IPS-18a (cell line): ENCODE results near the gene YPEL2.
"Not testable (repeated sequence)": the region's sequence is repeated elsewhere in the genome, so short reads cannot be mapped to it uniquely, and the experiment has no call there.

Source experiments
- H3K27ac ChIP-seq: one replicate; pipeline ENCODE4 v1.5.1; 2013; ENCODE audit warnings: low read length
- H3K27me3 ChIP-seq: one replicate; pipeline ENCODE4 v1.6.1; 2013; ENCODE audit warnings: mild to moderate bottlenecking, low read length; ENCODE audit not compliant: control insufficient read depth, insufficient read depth
- H3K36me3 ChIP-seq: one replicate; pipeline ENCODE4 v1.6.1; 2013; ENCODE audit warnings: low read depth, low read length; ENCODE audit not compliant: control insufficient read depth
- H3K4me1 ChIP-seq: one replicate; pipeline ENCODE4 v1.6.1; 2013; ENCODE audit warnings: low read depth, low read length; ENCODE audit not compliant: control insufficient read depth
- H3K4me3 ChIP-seq: one replicate; pipeline ENCODE4 v1.5.1; 2013; ENCODE audit warnings: low read length
- H3K9ac ChIP-seq: one replicate; pipeline ENCODE4 v1.6.1; 2013; ENCODE audit warnings: mild to moderate bottlenecking, low read length, moderate library complexity
- H3K9me3 ChIP-seq: one replicate; pipeline ENCODE4 v1.6.1; 2013; ENCODE audit warnings: low read depth, low read length; ENCODE audit not compliant: control insufficient read depth

YPEL2 gene

DNA sequence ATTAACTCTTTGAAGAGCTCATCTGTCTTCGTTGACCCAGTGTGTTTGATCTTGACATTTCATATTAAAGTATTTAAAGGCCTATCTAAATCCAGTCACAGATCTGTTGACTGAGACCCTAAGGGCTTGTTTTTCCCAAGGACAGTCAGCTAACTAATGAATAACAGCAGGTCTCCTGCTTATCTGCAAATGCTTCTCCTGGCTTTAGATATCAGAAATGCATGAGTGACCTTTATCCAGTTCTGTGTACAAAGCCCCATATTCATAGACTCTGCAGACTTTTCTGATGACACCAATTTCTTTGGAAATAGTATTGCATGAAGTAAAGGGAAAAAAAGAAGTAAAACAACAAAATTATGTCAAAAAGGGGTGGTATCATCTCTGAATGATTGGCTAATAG is 70.3 kb downstream of the YPEL2 start:
- Histone ChIP-seq H3K27me3 (no peaks in the 10 kb centered on the region), H3K4me3 (no peak overlapping the region), H3K9ac (no peak overlapping the region), H3K36me3 (no peaks in the 10 kb centered on the region), H3K9me3 (no peaks in the 10 kb centered on the region), H3K27ac (no peak overlapping the region), H3K4me1 (peaks cover 3% of the 10 kb centered on the region)

DNA sequence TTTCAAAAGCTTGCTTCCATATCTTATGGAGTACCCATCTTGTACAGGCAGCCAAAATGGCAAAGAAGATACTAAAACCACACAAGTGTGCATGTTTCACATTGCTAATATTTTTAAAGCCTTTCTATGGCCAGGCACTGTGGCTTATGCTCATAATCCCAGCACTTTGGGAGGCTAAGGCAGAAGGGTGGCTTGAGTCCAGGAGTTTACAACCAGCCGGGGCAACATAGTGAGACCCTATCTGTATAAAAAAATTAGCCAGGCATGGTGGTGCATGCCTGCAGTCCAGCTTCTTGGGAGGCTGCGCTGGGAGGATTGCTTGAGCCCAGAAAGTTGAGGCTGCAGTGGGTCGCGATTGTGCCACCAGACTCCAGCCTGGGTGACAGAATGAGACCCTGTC is 71.3 kb downstream of the YPEL2 start:
- no peak overlapping the region for H3K9ac ChIP-seq
- H3K4me1 ChIP-seq: peaks cover 7% of the 10 kb centered on the region
- no peak overlapping the region for H3K4me3 ChIP-seq
- no peaks in the 10 kb centered on the region for H3K9me3 ChIP-seq
- no peaks in the 10 kb centered on the region for H3K36me3 ChIP-seq
- no peak overlapping the region for H3K27ac ChIP-seq
- no peaks in the 10 kb centered on the region for H3K27me3 ChIP-seq

DNA sequence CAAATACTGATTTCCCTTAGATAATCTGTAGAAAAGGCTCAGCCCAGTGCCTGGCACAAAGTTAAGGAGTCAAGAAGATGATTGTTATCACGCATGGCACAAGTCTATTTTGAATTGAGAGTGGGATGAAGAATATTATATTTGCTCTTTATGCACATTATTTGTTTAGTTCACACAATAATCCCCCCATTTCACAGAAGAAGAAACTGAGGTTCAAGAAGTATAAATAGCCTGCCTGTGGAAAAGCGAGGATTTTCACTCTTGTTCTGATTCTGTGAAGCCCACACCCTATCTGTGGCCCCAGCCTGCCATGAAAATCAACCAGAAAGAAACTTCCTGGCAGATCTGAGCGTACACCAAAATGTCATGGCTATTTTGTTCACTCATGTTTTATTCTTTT is 73.0 kb downstream of the YPEL2 start:
- H3K4me3 ChIP-seq: no peak overlapping the region
- no peaks in the 10 kb centered on the region for H3K9me3 ChIP-seq
- H3K27me3 ChIP-seq: no peaks in the 10 kb centered on the region
- H3K4me1 ChIP-seq: peaks cover 7% of the 10 kb centered on the region
- H3K36me3 ChIP-seq: no peaks in the 10 kb centered on the region
- H3K27ac ChIP-seq: no peak overlapping the region
- H3K9ac ChIP-seq: no peak overlapping the region

DNA sequence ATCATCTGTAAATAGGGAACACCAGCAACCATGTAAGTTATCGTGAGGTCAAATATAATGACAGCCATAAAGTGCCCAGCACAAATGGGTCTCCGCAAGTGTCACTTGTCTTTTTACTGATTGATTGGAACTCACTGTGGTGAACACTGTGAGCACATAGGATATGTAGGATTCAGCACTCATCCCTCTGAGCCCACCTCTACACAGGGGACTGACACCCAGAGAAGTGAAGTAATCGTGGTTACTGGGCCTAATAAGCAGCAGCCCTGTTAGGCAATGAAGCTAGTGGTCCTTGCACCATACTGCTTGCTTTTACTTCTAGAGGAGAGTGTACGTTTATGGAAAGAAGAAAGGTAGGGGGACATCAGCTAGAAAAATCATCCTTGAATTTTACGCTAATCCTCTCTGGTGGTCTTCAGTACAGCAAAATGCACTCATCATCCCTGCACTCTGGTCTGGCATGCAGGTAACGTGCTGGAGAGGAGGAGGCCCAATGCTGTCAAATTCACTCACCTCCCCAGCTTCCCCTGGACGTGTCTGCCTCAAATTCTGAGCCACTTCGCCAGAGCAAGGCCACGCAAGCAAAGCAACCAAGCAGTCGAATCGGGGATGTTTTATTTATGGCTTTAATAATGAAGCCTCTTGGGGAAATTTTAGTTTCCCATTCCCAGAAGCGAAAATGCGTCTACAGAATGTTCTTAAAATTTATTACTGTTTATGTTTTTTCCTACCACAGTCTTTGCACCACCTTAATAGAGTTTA is 74.7 kb downstream of the YPEL2 start:
- H3K4me1 ChIP-seq: peaks cover 7% of the 10 kb centered on the region
- no peaks in the 10 kb centered on the region for H3K9me3 ChIP-seq
- H3K4me3 ChIP-seq: no peak overlapping the region
- no peak overlapping the region for H3K9ac ChIP-seq
- no peaks in the 10 kb centered on the region for H3K36me3 ChIP-seq
- H3K27ac ChIP-seq: no peak overlapping the region
- H3K27me3 ChIP-seq: no peaks in the 10 kb centered on the region

DNA sequence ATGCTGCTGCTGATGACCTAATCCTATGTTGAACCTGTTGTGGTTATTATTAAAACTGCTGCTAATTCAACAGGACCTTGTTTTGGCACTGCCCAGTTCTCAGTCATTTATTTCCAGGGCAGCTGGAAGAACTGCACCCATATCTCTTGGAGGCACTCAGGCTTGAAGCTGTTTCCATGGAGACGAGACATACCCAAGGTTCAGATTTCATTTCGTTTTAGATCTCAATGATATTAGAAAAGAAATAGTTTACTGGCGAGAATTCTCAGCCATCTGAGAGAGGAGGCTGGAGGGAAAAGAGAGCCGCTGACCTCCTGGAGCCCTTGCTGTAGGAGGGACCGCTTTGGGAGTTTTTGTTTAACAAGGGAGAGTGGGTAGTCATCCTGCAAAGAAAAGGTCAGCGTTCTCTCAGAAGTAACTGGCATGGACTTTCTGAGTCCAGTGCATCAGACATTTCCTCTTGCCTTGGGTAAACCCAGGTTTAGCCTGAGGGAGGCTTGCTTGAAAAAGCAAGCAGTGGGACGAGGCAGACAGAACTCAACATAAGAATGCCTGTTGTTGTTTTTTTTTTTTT is 75.4 kb downstream of the YPEL2 start:
- no peaks in the 10 kb centered on the region for H3K9me3 ChIP-seq
- H3K9ac ChIP-seq: no peak overlapping the region
- H3K36me3 ChIP-seq: no peaks in the 10 kb centered on the region
- no peaks in the 10 kb centered on the region for H3K27me3 ChIP-seq
- no peak overlapping the region for H3K27ac ChIP-seq
- H3K4me1 ChIP-seq: peaks cover 7% of the 10 kb centered on the region
- H3K4me3 ChIP-seq: no peak overlapping the region

DNA sequence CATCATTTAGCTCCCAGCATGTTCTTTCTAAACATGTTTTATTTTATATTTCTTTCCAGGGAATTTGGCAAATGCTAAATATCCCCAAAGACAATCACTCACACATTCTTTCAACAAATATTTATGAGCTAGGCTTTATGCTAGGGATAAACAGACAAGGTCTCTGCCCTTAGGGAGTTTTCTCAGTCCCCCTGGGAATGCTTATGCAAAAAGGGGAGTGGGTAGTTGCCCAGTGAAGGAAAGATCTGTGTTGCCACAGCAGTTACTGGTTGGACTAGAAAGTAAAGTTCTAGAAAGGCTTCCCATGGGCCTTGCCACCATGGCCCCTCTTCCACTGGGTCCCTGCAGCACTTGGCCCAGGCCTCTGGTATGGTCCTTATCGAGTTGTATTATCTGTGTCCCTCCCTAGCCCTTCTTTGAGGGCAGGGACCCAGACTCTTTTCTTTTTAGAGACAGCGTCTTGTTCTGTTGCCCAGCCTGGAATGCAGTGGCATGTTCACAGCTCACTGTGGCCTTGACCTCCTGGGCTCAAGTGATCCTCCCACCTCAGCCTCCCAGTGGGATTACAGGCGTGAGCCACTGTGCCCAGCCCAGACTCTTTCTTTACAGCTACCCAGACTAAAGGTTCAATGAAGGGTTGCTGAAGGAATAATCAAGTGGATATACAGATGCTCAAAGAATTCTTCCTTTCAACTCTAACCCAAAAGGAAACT is 78.0 kb downstream of the YPEL2 start:
- Histone ChIP-seq H3K4me3 (no peak overlapping the region), H3K27ac (no peak overlapping the region), H3K9ac (no peak overlapping the region), H3K4me1 (peaks cover 7% of the 10 kb centered on the region), H3K36me3 (no peaks in the 10 kb centered on the region), H3K9me3 (no peaks in the 10 kb centered on the region), H3K27me3 (no peaks in the 10 kb centered on the region)

DNA sequence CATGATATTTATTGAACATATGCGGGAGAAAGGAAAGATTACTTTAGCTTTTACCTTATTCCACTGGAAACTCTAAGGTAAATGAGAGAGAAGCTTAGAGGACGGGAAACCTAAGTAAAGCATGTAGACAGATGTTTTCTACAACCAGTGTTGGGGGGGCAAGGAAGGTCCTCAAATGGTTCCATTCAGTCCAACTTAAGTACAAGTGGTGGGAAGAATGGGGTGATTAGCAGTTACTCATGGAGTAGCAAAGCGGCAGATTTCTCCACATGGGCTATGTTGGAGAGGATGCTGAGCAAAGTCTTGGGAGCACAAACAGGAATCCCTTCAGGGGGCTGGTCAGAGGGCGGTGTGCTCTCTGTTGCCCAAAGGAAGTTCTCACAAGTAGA is 78.6 kb downstream of the YPEL2 start:
- Histone ChIP-seq H3K27ac (no peak overlapping the region), H3K4me1 (peaks cover 7% of the 10 kb centered on the region), H3K4me3 (no peak overlapping the region), H3K36me3 (no peaks in the 10 kb centered on the region), H3K9ac (no peak overlapping the region), H3K9me3 (no peaks in the 10 kb centered on the region), H3K27me3 (no peaks in the 10 kb centered on the region)

DNA sequence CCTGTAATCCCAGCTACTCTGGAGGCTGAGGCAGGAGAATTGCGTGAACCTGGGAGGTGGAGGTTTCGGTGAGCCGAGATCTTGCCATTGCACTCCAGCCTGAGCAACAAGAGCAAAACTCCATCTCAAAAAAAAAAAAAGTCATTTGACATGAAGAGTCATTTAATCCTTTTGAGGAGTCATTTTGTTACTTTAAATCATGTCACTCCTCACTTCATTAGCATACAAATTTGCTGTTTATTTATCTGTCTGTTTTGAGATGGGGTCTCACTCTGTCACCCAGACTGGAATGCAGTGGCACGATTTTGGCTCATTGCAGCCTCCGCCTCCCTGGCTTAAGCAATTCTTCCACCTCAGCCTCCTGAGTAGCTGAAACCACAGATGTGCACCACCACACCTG is 81.0 kb downstream of the YPEL2 start:
- H3K27ac ChIP-seq, H3K9ac ChIP-seq, H3K36me3 ChIP-seq, H3K4me1 ChIP-seq, H3K27me3 ChIP-seq, H3K9me3 ChIP-seq, H3K4me3 ChIP-seq: not testable (repeated sequence)

DNA sequence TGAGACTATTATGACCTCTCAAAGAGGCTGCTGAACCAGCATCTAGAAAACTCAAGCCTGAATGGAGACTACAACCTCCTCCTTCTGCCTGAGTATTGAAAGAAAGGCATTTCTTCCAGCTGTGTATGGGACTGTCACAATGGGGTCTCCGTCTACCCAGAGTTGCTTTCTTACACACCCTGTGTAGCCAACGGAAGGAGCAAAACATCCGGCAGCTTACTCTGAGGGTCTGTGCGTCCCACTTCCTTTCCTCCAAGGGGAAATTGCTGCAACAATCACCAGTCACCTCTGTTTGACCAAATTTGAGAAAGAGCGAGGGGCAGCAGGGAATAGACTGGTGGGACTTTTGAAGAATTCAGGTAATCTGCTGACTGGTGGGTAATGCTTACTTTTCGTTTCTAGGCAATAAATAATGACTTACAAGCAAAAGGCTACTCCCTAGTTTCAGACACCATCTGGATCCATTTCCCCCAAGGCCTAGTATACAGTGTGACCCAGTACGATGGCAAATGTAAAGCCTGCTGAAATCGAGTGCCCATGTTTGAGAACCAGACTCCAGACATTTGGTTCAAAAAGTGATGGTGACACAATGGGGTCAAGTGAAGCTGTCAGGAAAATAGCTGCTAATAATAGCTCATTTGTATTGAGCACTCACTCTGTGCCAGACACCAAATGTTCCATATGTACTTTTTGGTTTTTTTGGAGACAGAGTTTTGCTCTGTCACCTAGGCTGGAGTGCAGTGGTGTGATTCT is 81.7 kb downstream of the YPEL2 start:
- Histone ChIP-seq H3K4me1 (no peaks in the 10 kb centered on the region), H3K27ac (no peak overlapping the region), H3K9ac (no peak overlapping the region), H3K36me3 (no peaks in the 10 kb centered on the region), H3K27me3 (no peaks in the 10 kb centered on the region), H3K4me3 (no peak overlapping the region), H3K9me3 (no peaks in the 10 kb centered on the region)

DNA sequence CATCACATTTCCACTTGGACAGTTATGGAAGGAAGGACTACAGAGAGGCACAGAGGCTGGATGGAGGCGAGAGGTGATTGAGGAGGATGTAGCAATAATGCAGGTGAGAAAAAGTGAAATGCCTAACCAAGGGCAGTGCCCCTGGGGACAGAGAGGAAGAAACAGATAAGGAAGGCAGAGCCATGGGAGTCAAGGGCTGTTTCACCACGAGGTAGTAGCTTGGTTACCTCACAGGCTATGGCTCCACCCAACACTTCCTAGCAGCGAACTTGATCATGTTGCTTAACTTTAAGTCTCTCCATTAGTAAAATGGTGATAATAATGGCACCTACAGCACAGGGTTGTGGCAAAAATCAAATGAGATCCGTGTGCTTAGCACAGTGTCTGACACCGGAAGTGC is 83.9 kb downstream of the YPEL2 start:
- no peak overlapping the region for H3K4me3 ChIP-seq
- no peaks in the 10 kb centered on the region for H3K36me3 ChIP-seq
- H3K27ac ChIP-seq: no peak overlapping the region

DNA sequence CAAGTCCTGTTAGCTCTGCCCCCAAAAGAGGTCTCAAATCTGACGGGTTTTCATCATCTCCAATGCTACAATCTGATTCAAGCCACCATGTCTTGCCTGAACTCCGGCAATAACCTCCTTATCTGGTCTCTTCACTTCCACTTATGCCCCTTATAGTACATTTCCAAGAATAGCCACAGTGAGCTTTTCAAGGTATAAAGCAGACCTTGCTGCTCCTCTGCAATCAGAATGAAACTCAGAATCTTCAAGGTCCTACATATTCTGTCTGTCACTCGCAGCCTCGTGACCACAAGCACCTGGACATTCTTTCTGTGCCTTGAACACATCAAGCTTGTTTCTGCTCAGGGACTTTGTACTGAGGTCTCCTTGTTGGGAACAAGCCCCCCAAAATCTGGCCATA is 84.7 kb downstream of the YPEL2 start:
- Histone ChIP-seq H3K4me1 (no peaks in the 10 kb centered on the region), H3K27ac (no peak overlapping the region), H3K27me3 (no peaks in the 10 kb centered on the region), H3K36me3 (no peaks in the 10 kb centered on the region), H3K9ac (no peak overlapping the region), H3K9me3 (no peaks in the 10 kb centered on the region), H3K4me3 (no peak overlapping the region)

More for the DNA sequence above, 83.9 kb downstream of the YPEL2 start:
- Histone ChIP-seq H3K9me3 (no peaks in the 10 kb centered on the region), H3K27me3 (no peaks in the 10 kb centered on the region), H3K9ac (no peak overlapping the region), H3K4me1 (no peaks in the 10 kb centered on the region)
